ENCODE data around the gene SMARCB1.

GRCh38 chr22:23786752-23787599 lies at the start of gene SMARCB1:
- TF ChIP-seq CTCF (conservative IDR thresholded peaks at IDR 0.05; ENCODE audit: low read depth, low read length), result no peak
- no peak for TF ChIP-seq EZH2 (IDR thresholded peaks at IDR 0.05; ENCODE audit: borderline replicate concordance, low read depth, low read length, poor library complexity, severe bottlenecking)
